GM12874 (cell line): ENCODE measurements around the gene PRSS48.
A peak's percentile ranks its signal among the peaks of the same experiment; 100 is the strongest.

Experiments
- TF ChIP-seq, protein P1 (sequence below): IDR thresholded peaks from 2 replicates; pipeline ENCODE4 v1.5.1; 2011; ENCODE audit warnings: low read depth, mild to moderate bottlenecking, control low read depth, low read length, moderate library complexity; ENCODE audit not compliant: insufficient read depth

PRSS48 gene, protein sequence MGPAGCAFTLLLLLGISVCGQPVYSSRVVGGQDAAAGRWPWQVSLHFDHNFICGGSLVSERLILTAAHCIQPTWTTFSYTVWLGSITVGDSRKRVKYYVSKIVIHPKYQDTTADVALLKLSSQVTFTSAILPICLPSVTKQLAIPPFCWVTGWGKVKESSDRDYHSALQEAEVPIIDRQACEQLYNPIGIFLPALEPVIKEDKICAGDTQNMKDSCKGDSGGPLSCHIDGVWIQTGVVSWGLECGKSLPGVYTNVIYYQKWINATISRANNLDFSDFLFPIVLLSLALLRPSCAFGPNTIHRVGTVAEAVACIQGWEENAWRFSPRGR

DNA sequence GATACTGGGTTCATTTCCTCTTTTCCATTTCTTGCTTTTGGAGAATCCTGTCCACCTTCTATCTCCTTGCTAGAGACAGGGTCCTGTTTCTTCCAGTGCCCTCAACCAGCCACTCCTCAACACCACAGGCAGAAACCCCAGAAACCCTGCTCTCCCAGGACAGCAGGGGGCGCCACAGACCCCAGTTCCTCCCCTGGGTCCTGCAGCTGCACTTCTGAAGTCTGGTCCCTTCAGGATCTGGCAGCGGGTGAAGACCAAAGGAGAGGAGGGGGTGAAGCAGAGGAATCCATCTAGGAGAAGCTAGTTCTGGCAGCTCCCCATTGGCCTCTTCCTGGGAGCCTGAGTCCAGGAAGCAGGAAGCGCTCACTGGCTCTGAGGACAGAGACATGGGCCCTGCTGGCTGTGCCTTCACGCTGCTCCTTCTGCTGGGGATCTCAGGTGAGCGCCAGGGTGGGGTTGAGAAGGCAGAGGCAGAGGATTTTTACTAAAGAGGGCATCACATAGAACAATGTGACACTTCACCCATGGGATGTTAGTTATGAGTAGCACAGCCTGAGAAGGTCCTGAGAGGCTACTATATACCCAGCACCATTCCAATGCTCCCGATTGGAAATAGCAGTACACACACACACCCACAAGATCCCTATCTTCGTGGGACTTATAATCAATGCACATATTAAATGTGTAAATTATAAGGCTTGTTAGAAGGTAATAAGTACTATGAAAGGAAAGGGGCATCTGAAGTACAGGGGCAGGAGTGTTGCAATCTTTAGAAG, at the start of gene PRSS48:
TSS of gene PRSS48 (plus strand) at position 375 of the 776 bp plus-strand sequence. CDS start at position 387, 12 bp downstream.
- TF ChIP-seq, protein P1, sequence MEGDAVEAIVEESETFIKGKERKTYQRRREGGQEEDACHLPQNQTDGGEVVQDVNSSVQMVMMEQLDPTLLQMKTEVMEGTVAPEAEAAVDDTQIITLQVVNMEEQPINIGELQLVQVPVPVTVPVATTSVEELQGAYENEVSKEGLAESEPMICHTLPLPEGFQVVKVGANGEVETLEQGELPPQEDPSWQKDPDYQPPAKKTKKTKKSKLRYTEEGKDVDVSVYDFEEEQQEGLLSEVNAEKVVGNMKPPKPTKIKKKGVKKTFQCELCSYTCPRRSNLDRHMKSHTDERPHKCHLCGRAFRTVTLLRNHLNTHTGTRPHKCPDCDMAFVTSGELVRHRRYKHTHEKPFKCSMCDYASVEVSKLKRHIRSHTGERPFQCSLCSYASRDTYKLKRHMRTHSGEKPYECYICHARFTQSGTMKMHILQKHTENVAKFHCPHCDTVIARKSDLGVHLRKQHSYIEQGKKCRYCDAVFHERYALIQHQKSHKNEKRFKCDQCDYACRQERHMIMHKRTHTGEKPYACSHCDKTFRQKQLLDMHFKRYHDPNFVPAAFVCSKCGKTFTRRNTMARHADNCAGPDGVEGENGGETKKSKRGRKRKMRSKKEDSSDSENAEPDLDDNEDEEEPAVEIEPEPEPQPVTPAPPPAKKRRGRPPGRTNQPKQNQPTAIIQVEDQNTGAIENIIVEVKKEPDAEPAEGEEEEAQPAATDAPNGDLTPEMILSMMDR = peak; percentile 85

DNA sequence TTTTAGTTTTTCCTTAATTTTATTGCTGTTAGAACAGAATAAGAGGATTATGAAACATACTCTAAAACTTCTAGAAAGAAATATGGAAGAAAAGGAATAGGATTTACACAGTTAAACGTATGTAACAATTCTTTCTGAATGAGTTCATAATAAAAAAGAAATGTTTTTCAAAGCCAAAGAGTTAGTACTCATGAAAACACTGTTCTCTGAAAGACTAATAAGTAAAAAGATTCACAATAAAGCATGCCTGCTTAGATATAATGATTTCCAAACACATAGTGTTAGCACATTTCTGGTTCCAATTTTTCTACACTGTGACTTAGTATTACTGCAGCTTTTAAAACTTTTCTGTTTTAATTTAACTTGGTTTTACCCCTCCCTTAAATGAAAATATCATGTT, 49.8 kb upstream of the PRSS48 start:
- TF ChIP-seq, protein P1 = no peak

DNA sequence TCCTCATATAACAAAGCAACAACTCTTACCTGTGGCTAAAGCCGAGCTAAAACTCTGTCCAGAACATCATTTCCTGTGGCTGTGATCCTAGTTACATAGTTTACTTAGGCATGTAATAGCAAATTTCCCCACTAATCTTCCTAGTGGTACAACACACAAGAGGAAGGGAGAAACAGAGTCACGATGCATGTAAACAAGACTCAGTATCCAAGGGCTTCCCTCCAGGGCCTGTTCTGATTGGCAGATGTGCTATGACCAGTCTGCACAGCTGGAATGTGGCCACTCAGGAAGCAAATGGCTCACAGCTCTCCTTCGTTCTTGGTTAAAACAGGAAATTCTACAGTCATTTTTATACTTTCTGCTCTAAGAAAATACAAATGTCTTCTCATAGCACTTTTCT, 49.2 kb upstream of the PRSS48 start:
- TF ChIP-seq, protein P1 = no peak

DNA sequence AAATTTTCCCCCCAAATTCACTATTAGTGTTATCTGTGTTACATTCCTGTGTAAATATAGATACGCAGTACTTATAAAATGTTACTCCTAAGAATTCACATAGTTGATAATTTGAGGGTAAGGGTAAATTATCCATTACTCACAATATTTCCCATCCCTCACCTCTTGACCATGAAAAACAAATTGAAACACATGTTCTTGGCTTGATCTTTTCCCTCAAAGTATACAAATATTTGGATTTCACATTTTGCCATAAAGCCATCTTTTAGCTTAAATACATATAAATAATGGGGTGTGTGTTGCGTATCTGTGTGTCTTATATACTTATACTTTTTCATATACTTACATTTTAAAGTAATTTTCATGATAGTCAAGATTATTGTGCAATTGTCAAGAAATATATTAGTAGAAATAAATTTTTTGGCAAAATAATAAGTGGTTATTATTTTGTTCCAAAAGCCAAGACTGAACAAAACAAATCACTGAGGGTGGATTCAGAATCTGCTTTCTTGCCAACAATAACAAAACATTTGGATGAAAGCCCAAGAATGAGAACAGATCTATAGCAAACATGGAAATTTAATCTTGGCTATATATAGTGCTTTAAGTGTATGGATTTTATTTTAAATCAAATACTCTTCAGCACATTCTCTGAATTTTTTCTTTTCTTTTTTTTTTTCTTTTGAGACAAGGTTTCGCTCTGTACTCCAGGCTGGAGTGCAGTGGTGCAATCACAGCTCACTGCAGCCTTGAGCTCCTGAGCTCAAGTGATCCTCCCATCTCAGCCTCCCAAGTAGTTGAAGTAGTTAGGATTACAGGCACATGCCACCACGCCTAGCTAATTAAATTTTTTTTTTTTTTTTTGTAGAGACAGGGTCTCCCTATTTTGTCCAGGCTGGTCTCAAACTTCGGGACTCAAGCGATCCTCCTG, 48.5 kb upstream of the PRSS48 start:
- TF ChIP-seq, protein P1 = no peak

DNA sequence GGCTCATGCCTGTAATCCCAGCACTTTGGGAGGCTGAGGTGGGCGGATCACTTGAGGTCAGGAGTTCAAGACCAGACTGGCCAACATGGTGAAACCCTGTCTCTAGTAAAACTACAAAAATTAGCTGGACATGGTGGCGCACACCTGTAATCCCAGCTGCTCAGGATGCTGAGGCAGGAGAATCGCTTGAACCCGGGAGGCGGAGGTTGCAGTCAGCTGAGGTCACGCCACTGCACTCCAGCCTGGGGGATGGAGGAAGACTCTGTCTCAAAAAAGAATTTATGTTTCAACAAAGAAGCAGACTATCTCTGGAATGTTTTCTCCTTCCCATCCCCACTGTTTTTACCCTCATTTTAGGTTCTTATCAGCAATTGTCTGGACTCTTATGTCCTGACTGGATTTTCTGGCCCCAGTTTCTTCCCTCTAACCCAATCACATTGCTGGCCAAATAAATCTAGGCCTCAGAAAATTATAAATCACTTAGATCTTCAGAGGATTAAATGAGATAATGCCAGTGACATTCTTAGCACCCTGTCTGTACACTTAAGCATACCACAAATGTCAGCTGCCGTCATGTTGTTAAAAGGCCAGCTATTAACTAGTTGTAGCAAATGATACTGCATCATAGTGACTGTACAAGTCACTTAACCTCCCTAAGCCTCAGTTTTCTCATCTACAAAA, 44.9 kb upstream of the PRSS48 start:
- TF ChIP-seq, protein P1 = no peak

DNA sequence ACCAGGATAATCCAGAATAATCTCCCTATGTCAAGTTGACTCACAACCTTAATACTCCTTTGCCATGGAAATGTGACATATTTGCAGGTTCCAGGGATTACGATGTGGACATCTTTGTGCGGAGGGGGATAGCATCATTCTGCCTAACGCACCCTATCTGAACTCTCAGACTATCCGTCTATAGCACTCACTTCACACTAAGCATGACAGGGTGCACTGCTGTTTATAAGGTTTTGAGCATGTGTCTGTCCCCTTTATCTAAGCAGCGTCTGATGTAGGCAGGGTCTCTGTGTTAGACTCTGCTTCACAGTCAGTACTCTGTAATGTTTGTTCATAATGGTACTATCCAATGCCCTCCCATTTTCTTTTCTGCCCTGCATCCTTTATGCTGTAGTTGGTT, 43.4 kb upstream of the PRSS48 start:
- TF ChIP-seq, protein P1 = no peak
